OCI-LY7 (cell line): ENCODE results near the gene SORBS2.

Experiments used
- CTCF ChIP-seq: fragments of 200-600 bp; sonication (generic); conservative IDR thresholded peaks from 2 replicates; pipeline ENCODE4 v1.5.1; 2014; ENCODE audit warnings: mild to moderate bottlenecking, antibody characterized with exemption, low read length, moderate library complexity, mixed read lengths
- EZH2phosphoT487 ChIP-seq: fragments of 200-600 bp; sonication (generic); IDR thresholded peaks from 2 replicates; pipeline ENCODE4 v1.6.1; 2018; ENCODE audit warnings: low read depth, borderline replicate concordance, mild to moderate bottlenecking, mixed run types, antibody characterized with exemption, low read length, moderate library complexity, mixed read lengths

DNA sequence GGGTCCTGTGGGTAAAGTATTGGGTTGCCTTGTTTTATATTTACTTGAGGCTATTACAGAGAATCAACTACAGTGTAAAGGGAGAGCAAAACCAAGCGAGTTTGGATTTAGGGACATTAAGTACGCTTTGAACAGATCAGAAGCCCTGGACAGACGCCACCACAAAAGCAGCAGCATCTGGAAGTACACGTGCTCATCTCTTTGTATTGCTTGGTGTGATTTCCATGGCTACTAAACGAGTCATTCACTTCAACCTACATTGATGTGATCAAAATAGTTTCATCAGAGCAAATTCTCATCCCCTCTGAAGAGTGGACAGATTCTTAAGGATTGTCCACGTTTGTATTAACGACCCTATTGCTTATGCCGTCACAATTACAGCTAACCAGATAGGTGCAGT, 85.1 kb downstream of the SORBS2 start:
- no peak for TF ChIP-seq CTCF
- TF ChIP-seq EZH2phosphoT487 = no peak
